Cardiac fibroblast (primary cell): Measurements from ENCODE around the gene HLX.

Source experiments
- DNase-seq, 2 donors: peaks; one replicate each; pipeline versions ENCODE4 v3.0.0 to v3.0.0-alpha.2; 2010; ENCODE audit warnings: low read depth in 2 of 2
- H3K4me3 ChIP-seq, 2 donors: replicated peaks in 1 of 2; 1 replicate in 1 of 2; 2 replicates in 1 of 2; pipeline ENCODE4 v1.5.1; 2011; ENCODE audit warnings: low read depth in 2 of 2, low read length in 2 of 2, mild to moderate bottlenecking in 2 of 2, moderate library complexity in 1 of 2
- CTCF ChIP-seq: IDR thresholded peaks from one replicate; pipeline ENCODE4 v1.5.1; 2011; ENCODE audit warnings: low read depth, mild to moderate bottlenecking, low read length, inconsistent platforms

Gene HLX

GRCh38 chr1:220890602-220891001, 11.4 kb downstream of the HLX start:
- no peak for TF ChIP-seq CTCF
- DNase-seq = no peak
- no peak overlapping the region for H3K4me3 ChIP-seq

- TF ChIP-seq CTCF = no peak
- H3K4me3 ChIP-seq = no peak overlapping the region
- DNase-seq = no peak
Observed at GRCh38 chr1:220891224-220892085, 12.2 kb downstream of the HLX start.

DNA sequence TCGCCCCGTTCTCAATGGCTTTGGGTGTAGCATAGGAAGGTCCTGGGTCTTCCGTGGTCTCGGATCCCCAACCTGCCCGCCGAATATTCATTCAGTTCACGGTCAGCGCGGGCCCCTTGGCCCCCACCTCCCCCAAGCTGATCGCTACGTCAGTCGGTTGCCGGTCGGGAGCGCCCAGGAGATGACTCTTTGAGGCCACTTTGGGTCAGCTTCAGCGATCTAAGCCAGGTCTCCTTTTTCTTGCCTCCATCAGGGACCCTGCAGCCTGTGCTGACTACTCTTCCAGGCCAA, 12.8 kb downstream of the HLX start:
- no peak for TF ChIP-seq CTCF
- no peak for DNase-seq
- H3K4me3 ChIP-seq = no peak overlapping the region

DNA sequence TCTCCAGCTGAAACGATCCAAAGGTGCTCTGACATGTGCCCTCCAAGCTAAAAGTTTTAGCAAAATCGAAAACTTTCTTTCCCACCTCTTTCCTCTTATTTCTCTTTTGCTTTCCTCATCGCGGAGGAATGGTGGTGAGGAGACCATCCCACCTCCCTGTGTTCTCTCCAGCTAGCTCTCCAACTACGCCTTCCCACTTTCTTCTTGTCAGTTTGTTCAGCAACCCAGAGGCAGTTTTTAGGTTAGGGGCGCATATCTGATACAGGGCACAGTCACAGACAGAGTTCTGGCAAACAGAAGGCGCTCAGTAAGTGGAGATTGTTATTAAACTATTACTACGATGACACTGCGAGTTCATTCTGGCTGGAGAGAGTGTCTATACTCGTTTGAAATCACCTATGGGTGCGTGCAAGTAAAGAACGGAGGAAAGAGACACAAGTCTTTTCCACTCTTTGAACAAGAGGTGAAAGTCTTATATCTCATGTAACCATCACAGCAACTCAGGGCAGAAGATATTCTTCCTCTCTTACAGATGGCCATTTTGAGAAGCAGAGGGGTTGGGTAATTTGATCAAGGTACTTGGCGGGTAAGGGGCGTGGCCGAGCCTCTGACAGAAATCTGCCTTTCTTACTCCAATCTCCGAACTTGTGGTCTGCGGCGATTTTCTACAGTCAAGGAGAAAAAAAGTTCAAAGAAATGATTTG, 13.9 kb downstream of the HLX start:
- TF ChIP-seq CTCF = no peak
- DNase-seq = no peak
- H3K4me3 ChIP-seq = no peak overlapping the region

DNA sequence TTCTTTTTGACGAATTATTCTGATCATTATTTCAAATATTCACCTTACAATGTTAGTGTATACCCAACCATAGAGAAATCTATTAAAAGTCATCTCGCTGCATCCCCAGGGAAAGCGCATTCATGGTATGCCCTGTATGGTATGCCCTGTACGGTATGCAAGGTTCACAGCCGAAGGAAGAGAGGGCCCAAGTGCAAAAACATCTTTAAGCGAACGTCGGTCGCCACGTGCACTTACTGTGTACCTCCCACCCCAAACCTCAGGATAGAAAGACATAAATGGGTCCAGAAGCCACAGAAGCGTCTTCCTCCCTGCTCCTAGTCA, 14.4 kb downstream of the HLX start:
- H3K4me3 ChIP-seq = peak overlapping the region; percentile 31 to 32
- no peak for TF ChIP-seq CTCF
- DNase-seq = no peak

DNA sequence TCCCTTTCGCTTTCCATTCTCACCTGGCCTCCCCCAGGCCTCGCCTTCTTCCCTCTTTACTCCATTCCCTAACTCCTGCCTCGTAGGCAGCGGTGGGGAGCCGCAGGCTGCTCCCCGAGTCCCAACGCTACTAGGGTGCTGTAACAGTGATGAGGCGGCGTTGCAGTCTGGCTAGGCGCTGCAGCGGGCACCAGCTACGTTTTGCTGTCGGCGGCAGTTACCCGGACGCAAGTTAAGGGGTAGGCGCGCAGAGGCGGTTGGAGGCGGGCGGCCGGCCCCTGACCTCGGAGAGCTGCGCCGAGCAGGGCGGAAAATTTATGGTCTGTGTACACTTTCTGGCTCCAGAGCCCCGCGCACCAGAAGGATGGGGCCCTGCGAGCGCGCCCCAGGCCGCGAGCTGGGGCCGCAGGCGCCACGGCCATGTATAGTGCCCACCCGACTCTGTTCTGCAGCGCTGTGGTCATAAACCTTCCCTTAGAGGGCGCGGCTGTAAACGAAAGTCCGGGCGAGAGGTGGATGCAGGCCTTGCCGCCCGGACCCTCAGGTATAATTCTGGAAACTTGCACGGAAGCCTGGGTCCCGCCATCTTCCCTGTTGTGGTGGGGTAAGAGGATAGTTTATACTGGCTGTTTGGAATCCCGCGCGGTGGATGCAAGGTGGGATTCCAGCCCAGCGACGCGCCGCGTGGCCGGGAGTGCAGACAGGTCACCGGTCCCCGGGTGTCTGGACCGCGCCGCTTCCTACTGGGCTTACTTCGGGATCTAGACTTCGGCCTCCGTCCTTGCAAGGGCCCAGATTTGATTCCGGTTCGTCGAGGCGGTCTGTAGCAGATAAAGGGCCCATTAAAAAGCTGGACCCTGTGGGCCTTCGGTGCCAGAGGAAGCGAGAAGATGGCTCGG, 15.0 kb downstream of the HLX start:
- TF ChIP-seq CTCF = no peak
- H3K4me3 ChIP-seq = peak overlapping the region; percentile 31 to 32
- DNase-seq = no peak
